HEK293 (cell line): Measurements from ENCODE around the gene NID2.
A peak's percentile ranks its signal among the peaks of the same experiment; 100 is the strongest.

Experiments
- CTCF ChIA-PET: fragments of 350-600 bp; formaldehyde crosslinking; extraction: SDS; loops from one replicate; lab custom pipeline; 2021; ENCODE audit warnings: antibody characterized with exemption; lab: Yijun Ruan, JAX
- POLR2A ChIA-PET: fragments of 300-600 bp; formaldehyde crosslinking; extraction: SDS; loops from one replicate; lab custom pipeline; 2020; ENCODE audit warnings: antibody characterized with exemption, inconsistent platforms; lab: Yijun Ruan, JAX
- H3K27ac ChIP-seq: fragments of 200-500 bp; sonication (Bioruptor generic); 2 replicates; pipeline ENCODE4 v1.5.1; 2014; ENCODE audit warnings: low read depth, low read length, control low read depth, inconsistent platforms; ENCODE audit errors: extremely low read depth
- H3K36me3 ChIP-seq, 2 experiments: fragments of 200-500 bp in 1 of 2; sonication (Bioruptor generic) in 1 of 2; 1 replicate in 1 of 2; 2 replicates in 1 of 2; pipeline ENCODE4 v1.5.1; 2014 to 2017; ENCODE audit warnings: inconsistent platforms in 2 of 2, low read length in 2 of 2; ENCODE audit not compliant: control insufficient read depth in 2 of 2, insufficient read depth in 1 of 2
- H3K4me1 ChIP-seq: fragments of 200-500 bp; sonication (Bioruptor generic); 2 replicates; pipeline ENCODE4 v1.5.1; 2014; ENCODE audit warnings: mild to moderate bottlenecking, low read length, inconsistent platforms; ENCODE audit not compliant: control insufficient read depth, insufficient read depth
- H3K4me3 ChIP-seq: 2 replicates; pipeline ENCODE4 v1.5.1; 2011; ENCODE audit warnings: low read depth, mild to moderate bottlenecking, control low read depth, low read length, moderate library complexity
- H3K9me3 ChIP-seq: fragments of 200-500 bp; sonication (Bioruptor generic); 2 replicates; pipeline ENCODE4 v1.5.1; 2014; ENCODE audit warnings: low read depth, low read length, inconsistent platforms; ENCODE audit not compliant: control insufficient read depth, insufficient read depth
- EGR2 ChIP-seq: fragments of 450-650 bp; formaldehyde crosslinking; IDR thresholded peaks from 2 replicates; pipeline ENCODE4 v1.5.1; 2016; ENCODE audit warnings: low read depth, missing biosample characterization, missing genetic modification characterization
- KLF9 ChIP-seq: fragments of 450-650 bp; formaldehyde crosslinking; IDR thresholded peaks from 2 replicates; pipeline ENCODE4 v1.5.1; 2016; ENCODE audit warnings: missing biosample characterization, missing genetic modification characterization, low read depth
- OSR2 ChIP-seq: fragments of 450-650 bp; formaldehyde crosslinking; IDR thresholded peaks from 2 replicates; pipeline ENCODE4 v1.5.1; 2016; ENCODE audit warnings: missing biosample characterization, missing genetic modification characterization
- RBAK ChIP-seq: fragments of 450-650 bp; formaldehyde crosslinking; IDR thresholded peaks from 2 replicates; pipeline ENCODE4 v1.5.1; 2016; ENCODE audit warnings: missing biosample characterization, missing genetic modification characterization
- REPIN1 ChIP-seq: fragments of 450-650 bp; formaldehyde crosslinking; IDR thresholded peaks from 2 replicates; pipeline ENCODE4 v1.5.1; 2017; ENCODE audit warnings: missing biosample characterization, missing genetic modification characterization, low read depth
- SALL2 ChIP-seq: fragments of 450-650 bp; formaldehyde crosslinking; IDR thresholded peaks from 2 replicates; pipeline ENCODE4 v1.5.0; 2017; ENCODE audit warnings: missing biosample characterization, mild to moderate bottlenecking, missing genetic modification characterization, borderline replicate concordance
- SETDB1 ChIP-seq: IDR thresholded peaks from one replicate; pipeline ENCODE4 v1.6.1; 2017; ENCODE audit warnings: mild to moderate bottlenecking, low read length, moderate library complexity, mixed read lengths; ENCODE audit not compliant: insufficient read length
- SP3 ChIP-seq: fragments of 450-650 bp; formaldehyde crosslinking; IDR thresholded peaks from 2 replicates; pipeline ENCODE4 v1.5.1; 2016; ENCODE audit warnings: missing biosample characterization, missing genetic modification characterization
- TCF7L2 ChIP-seq: IDR thresholded peaks from 2 replicates; pipeline ENCODE4 v1.6.1; 2011; ENCODE audit warnings: low read depth, mild to moderate bottlenecking, inconsistent platforms, low read length, moderate library complexity, borderline replicate concordance
- ZBTB20 ChIP-seq: fragments of 450-650 bp; formaldehyde crosslinking; IDR thresholded peaks from 2 replicates; pipeline ENCODE4 v1.5.1; 2016; ENCODE audit warnings: missing biosample characterization, missing genetic modification characterization
- ZFHX2 ChIP-seq: fragments of 450-650 bp; formaldehyde crosslinking; conservative IDR thresholded peaks from 2 replicates; pipeline ENCODE4 v1.5.1; 2016; ENCODE audit warnings: missing biosample characterization, missing genetic modification characterization
- ZFP3 ChIP-seq: fragments of 450-650 bp; formaldehyde crosslinking; IDR thresholded peaks from 2 replicates; pipeline ENCODE4 v1.5.1; 2016; ENCODE audit warnings: low read depth, missing biosample characterization, missing genetic modification characterization
- ZFP69B ChIP-seq: fragments of 450-650 bp; formaldehyde crosslinking; IDR thresholded peaks from 2 replicates; pipeline ENCODE4 v1.5.1; 2016; ENCODE audit warnings: missing biosample characterization, missing genetic modification characterization
- ZNF114 ChIP-seq: fragments of 450-650 bp; formaldehyde crosslinking; IDR thresholded peaks from 2 replicates; pipeline ENCODE4 v1.5.0; 2017; ENCODE audit warnings: missing biosample characterization, missing genetic modification characterization
- ZNF133 ChIP-seq: fragments of 450-650 bp; formaldehyde crosslinking; IDR thresholded peaks from 2 replicates; pipeline ENCODE4 v1.5.1; 2016; ENCODE audit warnings: missing biosample characterization, missing genetic modification characterization
- ZNF274 ChIP-seq, 2 experiments: fragments of 200-500 bp in 1 of 2; fragments of 450-650 bp in 1 of 2; sonication (Bioruptor generic) in 1 of 2; formaldehyde crosslinking in 1 of 2; IDR thresholded peaks; 2 replicates each; pipeline versions ENCODE4 v1.5.1 to v1.6.1; 2014 to 2016; ENCODE audit warnings: borderline replicate concordance in 1 of 2, inconsistent platforms in 1 of 2, low read length in 1 of 2, missing biosample characterization in 1 of 2, missing genetic modification characterization in 1 of 2
- ZNF335 ChIP-seq: fragments of 450-650 bp; formaldehyde crosslinking; conservative IDR thresholded peaks from 2 replicates; pipeline ENCODE4 v1.5.1; 2016; ENCODE audit warnings: missing biosample characterization, missing genetic modification characterization
- ZNF341 ChIP-seq: fragments of 450-650 bp; formaldehyde crosslinking; IDR thresholded peaks from 2 replicates; pipeline ENCODE4; 2016; ENCODE audit warnings: low read depth, missing biosample characterization, missing genetic modification characterization
- ZNF473 ChIP-seq: fragments of 450-650 bp; formaldehyde crosslinking; IDR thresholded peaks from 2 replicates; pipeline ENCODE4 v1.5.1; 2017; ENCODE audit warnings: missing biosample characterization, missing genetic modification characterization
- ZNF48 ChIP-seq: fragments of 450-650 bp; formaldehyde crosslinking; IDR thresholded peaks from 2 replicates; pipeline ENCODE4 v1.5.1; 2016; ENCODE audit warnings: missing biosample characterization, missing genetic modification characterization
- ZNF514 ChIP-seq: fragments of 450-650 bp; formaldehyde crosslinking; IDR thresholded peaks from 2 replicates; pipeline ENCODE4 v1.5.1; 2016; ENCODE audit warnings: missing biosample characterization, missing genetic modification characterization
- ZNF561 ChIP-seq: fragments of 450-650 bp; IDR thresholded peaks from 2 replicates; pipeline ENCODE4 v1.5.1; 2018; ENCODE audit warnings: missing biosample characterization, missing genetic modification characterization, borderline replicate concordance
- ZNF610 ChIP-seq: fragments of 450-650 bp; formaldehyde crosslinking; IDR thresholded peaks from 2 replicates; pipeline ENCODE4 v1.5.1; 2016; ENCODE audit warnings: missing biosample characterization, missing genetic modification characterization, borderline replicate concordance
- ZNF654 ChIP-seq: fragments of 450-650 bp; formaldehyde crosslinking; IDR thresholded peaks from 2 replicates; pipeline ENCODE4 v1.5.1; 2016; ENCODE audit warnings: low read depth, missing biosample characterization, missing genetic modification characterization
- ZNF677 ChIP-seq: fragments of 450-650 bp; IDR thresholded peaks from 2 replicates; pipeline ENCODE4 v1.5.0; 2018; ENCODE audit warnings: missing biosample characterization, mild to moderate bottlenecking, missing genetic modification characterization, moderate library complexity
- ZNF785 ChIP-seq: fragments of 450-650 bp; formaldehyde crosslinking; IDR thresholded peaks from 2 replicates; pipeline ENCODE4 v1.5.1; 2016; ENCODE audit warnings: missing biosample characterization, missing genetic modification characterization
- ZNF843 ChIP-seq: fragments of 450-650 bp; formaldehyde crosslinking; IDR thresholded peaks from 2 replicates; pipeline ENCODE4 v1.5.1; 2016; ENCODE audit warnings: missing biosample characterization, missing genetic modification characterization
- ZSCAN30 ChIP-seq: fragments of 450-650 bp; IDR thresholded peaks from 2 replicates; pipeline ENCODE4 v1.5.1; 2018; ENCODE audit warnings: missing biosample characterization, mild to moderate bottlenecking, missing genetic modification characterization, moderate library complexity
- ZXDB ChIP-seq: fragments of 450-650 bp; formaldehyde crosslinking; IDR thresholded peaks from 2 replicates; pipeline ENCODE4 v1.5.1; 2016; ENCODE audit warnings: missing biosample characterization, missing genetic modification characterization
- TF ChIP-seq, protein P1 (sequence below): sonication (generic); formaldehyde crosslinking; IDR thresholded peaks from 2 replicates; pipeline ENCODE4 v1.8.1; 2022; ENCODE audit warnings: mild to moderate bottlenecking, moderate library complexity, missing genetic modification reagents
- TF ChIP-seq, protein P2 (sequence below): fragments of 450-650 bp; formaldehyde crosslinking; IDR thresholded peaks from 2 replicates; pipeline ENCODE4; 2016; ENCODE audit warnings: missing biosample characterization, missing genetic modification characterization
- TF ChIP-seq, protein P3 (sequence below): fragments of 450-650 bp; formaldehyde crosslinking; IDR thresholded peaks from 2 replicates; pipeline ENCODE4 v1.5.1; 2016; ENCODE audit warnings: missing biosample characterization, missing genetic modification characterization, low read depth
- TF ChIP-seq, protein P4 (sequence below): fragments of 450-650 bp; formaldehyde crosslinking; IDR thresholded peaks from 2 replicates; pipeline ENCODE4 v1.5.1; 2016; ENCODE audit warnings: missing biosample characterization, missing genetic modification characterization

NID2 gene

DNA sequence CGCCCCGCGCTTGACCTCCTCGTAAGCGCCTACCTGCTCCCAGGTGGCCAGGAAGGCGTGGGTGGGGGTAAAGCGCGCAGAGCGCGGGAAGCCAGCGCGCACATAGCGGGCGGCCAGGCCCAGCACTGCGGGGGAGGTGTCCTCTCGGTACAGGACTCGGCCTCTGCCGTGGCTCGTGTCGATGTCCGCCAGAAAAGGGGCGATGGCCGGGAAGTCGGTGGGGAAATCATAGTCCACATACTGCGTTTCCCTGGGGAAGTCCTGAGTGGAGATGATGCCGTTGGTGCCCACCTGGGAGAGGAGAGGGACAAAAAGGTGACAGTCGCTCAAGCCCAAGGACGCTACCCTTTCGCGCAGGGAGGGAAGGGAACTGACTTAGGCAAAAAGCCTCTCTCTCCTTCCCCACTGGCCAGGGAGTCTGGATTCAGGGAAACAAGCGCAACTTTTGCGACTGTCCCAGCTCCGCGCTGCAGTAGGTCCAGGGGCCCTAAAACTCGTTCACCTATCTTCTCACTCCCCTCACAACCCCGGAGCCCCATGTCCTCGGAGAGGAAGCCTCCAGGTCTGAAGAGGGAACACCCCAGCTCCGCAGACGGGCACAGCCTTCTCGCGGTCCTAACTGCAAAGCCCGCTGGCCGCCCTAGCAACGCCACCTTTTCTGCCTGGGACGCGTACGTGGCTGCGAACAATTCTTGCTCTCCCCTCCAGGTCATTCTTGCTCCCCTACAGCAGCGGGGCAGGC, 815 bp downstream of the NID2 start:
- no peaks in the 10 kb centered on the region for H3K9me3 ChIP-seq
- CTCF ChIA-PET = interaction anchor here (0.6 kb wide), 1 partner anchor 89 kb away, joined by 3 read pairs; no protein-coding TSS in a partner anchor
- POLR2A ChIA-PET = interaction anchor here (0.9 to 1.5 kb wide), 3 partner anchors 21 to 72 kb away, joined by 3 to 7 read pairs (median 3); no protein-coding TSS in a partner anchor
- H3K4me3 ChIP-seq = peak overlapping the region; percentile 74
- H3K36me3 ChIP-seq = no peaks in the 10 kb centered on the region
- no peak overlapping the region; the same call in 1 of the 2 replicates for H3K27ac ChIP-seq
- H3K4me1 ChIP-seq = peaks cover 5% of the 10 kb centered on the region; the same call in 1 of the 2 replicates
- TF ChIP-seq ZFHX2 (tag by site-specific recombination) (peak; percentile 68), ZNF610 (tag by site-specific recombination) (no peak), ZNF133 (no peak), ZSCAN30 (no peak), REPIN1 (no peak), KLF9 (0 out of 2 replicates have a peak, but pooled peaks have one; percentile 16), ZNF785 (tag by site-specific recombination) (no peak), ZNF274 (IDR thresholded peaks at IDR 0.05; ENCODE audit: low read length) (no peak), ZNF274 (tag by site-specific recombination; IDR thresholded peaks at IDR 0.05; ENCODE audit: borderline replicate concordance) (no peak), ZFP3 (no peak), OSR2 (tag by site-specific recombination) (no peak), ZNF48 (no peak), EGR2 (tag by site-specific recombination) (peak; percentile 50), ZNF514 (tag by site-specific recombination) (no peak), SP3 (tag by site-specific recombination) (no peak), ZNF843 (no peak), ZXDB (no peak), ZNF473 (tag by site-specific recombination) (no peak), SALL2 (tag by site-specific recombination) (no peak), SETDB1 (no peak), ZNF335 (tag by site-specific recombination) (peak; percentile 97; the same call in 1 of the 2 replicates), ZFP69B (no peak), ZBTB20 (tag by site-specific recombination) (peak; percentile 92), RBAK (tag by site-specific recombination) (no peak), ZNF654 (tag by site-specific recombination) (no peak), ZNF561 (tag by site-specific recombination) (no peak), ZNF677 (tag by site-specific recombination) (no peak), ZNF114 (tag by site-specific recombination) (no peak), TCF7L2 (no peak), ZNF341 (no peak)
- TF ChIP-seq, protein P1, sequence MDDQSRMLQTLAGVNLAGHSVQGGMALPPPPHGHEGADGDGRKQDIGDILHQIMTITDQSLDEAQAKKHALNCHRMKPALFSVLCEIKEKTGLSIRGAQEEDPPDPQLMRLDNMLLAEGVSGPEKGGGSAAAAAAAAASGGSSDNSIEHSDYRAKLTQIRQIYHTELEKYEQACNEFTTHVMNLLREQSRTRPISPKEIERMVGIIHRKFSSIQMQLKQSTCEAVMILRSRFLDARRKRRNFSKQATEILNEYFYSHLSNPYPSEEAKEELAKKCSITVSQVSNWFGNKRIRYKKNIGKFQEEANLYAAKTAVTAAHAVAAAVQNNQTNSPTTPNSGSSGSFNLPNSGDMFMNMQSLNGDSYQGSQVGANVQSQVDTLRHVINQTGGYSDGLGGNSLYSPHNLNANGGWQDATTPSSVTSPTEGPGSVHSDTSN (CRISPR knock-in tag) = no peak
- TF ChIP-seq, protein P2, sequence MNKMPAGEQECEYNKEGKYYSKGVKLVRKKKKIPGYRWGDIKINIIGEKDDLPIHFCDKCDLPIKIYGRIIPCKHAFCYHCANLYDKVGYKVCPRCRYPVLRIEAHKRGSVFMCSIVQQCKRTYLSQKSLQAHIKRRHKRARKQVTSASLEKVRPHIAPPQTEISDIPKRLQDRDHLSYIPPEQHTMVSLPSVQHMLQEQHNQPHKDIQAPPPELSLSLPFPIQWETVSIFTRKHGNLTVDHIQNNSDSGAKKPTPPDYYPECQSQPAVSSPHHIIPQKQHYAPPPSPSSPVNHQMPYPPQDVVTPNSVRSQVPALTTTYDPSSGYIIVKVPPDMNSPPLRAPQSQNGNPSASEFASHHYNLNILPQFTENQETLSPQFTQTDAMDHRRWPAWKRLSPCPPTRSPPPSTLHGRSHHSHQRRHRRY (tag by site-specific recombination) = no peak
- TF ChIP-seq, protein P3, sequence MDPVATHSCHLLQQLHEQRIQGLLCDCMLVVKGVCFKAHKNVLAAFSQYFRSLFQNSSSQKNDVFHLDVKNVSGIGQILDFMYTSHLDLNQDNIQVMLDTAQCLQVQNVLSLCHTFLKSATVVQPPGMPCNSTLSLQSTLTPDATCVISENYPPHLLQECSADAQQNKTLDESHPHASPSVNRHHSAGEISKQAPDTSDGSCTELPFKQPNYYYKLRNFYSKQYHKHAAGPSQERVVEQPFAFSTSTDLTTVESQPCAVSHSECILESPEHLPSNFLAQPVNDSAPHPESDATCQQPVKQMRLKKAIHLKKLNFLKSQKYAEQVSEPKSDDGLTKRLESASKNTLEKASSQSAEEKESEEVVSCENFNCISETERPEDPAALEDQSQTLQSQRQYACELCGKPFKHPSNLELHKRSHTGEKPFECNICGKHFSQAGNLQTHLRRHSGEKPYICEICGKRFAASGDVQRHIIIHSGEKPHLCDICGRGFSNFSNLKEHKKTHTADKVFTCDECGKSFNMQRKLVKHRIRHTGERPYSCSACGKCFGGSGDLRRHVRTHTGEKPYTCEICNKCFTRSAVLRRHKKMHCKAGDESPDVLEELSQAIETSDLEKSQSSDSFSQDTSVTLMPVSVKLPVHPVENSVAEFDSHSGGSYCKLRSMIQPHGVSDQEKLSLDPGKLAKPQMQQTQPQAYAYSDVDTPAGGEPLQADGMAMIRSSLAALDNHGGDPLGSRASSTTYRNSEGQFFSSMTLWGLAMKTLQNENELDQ (tag by site-specific recombination) = no peak
- TF ChIP-seq, protein P4, sequence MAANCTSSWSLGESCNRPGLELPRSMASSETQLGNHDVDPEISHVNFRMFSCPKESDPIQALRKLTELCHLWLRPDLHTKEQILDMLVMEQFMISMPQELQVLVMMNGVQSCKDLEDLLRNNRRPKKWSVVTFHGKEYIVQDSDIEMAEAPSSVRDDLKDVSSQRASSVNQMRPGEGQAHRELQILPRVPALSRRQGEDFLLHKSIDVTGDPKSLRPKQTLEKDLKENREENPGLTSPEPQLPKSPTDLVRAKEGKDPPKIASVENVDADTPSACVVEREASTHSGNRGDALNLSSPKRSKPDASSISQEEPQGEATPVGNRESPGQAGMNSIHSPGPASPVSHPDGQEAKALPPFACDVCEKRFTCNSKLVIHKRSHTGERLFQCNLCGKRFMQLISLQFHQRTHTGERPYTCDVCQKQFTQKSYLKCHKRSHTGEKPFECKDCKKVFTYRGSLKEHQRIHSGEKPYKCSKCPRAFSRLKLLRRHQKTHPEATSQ (tag by site-specific recombination) = no peak
